ENCODE results near the gene DHX32. TPM values are rescaled to one million over a fixed set of nuclear protein-coding genes. Genes with fewer than 3 reads are reported as not detected.

Gene DHX32
- total and polyA plus RNA-seq, 2 donors from 2014 or later: 20.0 to 33.2 TPM

GRCh38 chr10:125823663-125824251 lies 57.3 kb downstream of the DHX32 start:
- Histone ChIP-seq H3K4me1 (ENCODE audit: control insufficient read depth in 2 of 3, insufficient read depth in 2 of 3, low read depth in 1 of 3, low read length in 3 of 3) (peaks cover 0 to 18% (median 15%) of the 10 kb centered on the region in 3 donors), H3K4me3 (ENCODE audit: low read length in 3 of 3) (peak overlapping the region; percentile 98 to 100 (median 99)), H3K9me3 (ENCODE audit: control insufficient read depth in 2 of 3, insufficient read depth in 1 of 3, low read length in 3 of 3) (no peaks in the 10 kb centered on the region), H3K36me3 (ENCODE audit: control insufficient read depth in 2 of 3, insufficient read depth in 3 of 3, low read length in 3 of 3) (peaks cover 6 to 17% (median 9%) of the 10 kb centered on the region in 3 donors), H3K27ac (ENCODE audit: low read depth in 2 of 2, low read length in 2 of 2) (peak overlapping the region; percentile 97 to 99), H3K9ac (ENCODE audit: low read length in 3 of 3) (peak overlapping the region; percentile 90 to 100 (median 92)), H3K27me3 (ENCODE audit: control insufficient read depth, insufficient read depth, low read length) (no peaks in the 10 kb centered on the region)
- DNase-seq: peak in 3 of 5 donors; percentile 2 to 47 (median 7)
- intact Hi-C loops (cut with DNase I): no loop called here
- TF ChIP-seq CTCF (IDR thresholded peaks at IDR 0.05; ENCODE audit: borderline replicate concordance, extremely low read depth, insufficient read depth): no peak
- no peak for FAIRE-seq

- Histone ChIP-seq H3K4me1 (ENCODE audit: control insufficient read depth in 2 of 3, insufficient read depth in 2 of 3, low read depth in 1 of 3, low read length in 3 of 3) (peaks cover 0 to 18% (median 15%) of the 10 kb centered on the region in 3 donors), H3K9ac (ENCODE audit: low read length in 3 of 3) (peak within 1 kb of the TSS; percentile 90 to 100 (median 94))
These were observed 58.0 kb downstream of the DHX32 start, which contains the start of the genes BCCIP and UROS for GRCh38 chr10:125822878-125823662. TSS of gene BCCIP (plus strand) at chr10:125823546. CDS start at chr10:125823558, 12 bp downstream. TSS of gene UROS (minus strand) at chr10:125823258. CDS start at chr10:125816499, 6,759 bp downstream.

GRCh38 chr10:125820701-125821100 lies 60.4 kb downstream of the DHX32 start:
- Histone ChIP-seq H3K9me3 (ENCODE audit: control insufficient read depth in 2 of 3, insufficient read depth in 1 of 3, low read length in 3 of 3) (no peaks in the 10 kb centered on the region), H3K27me3 (ENCODE audit: control insufficient read depth, insufficient read depth, low read length) (no peaks in the 10 kb centered on the region), H3K36me3 (ENCODE audit: control insufficient read depth in 2 of 3, insufficient read depth in 3 of 3, low read length in 3 of 3) (peaks cover 0 to 3% (median 0%) of the 10 kb centered on the region in 3 donors), H3K4me3 (ENCODE audit: low read length in 3 of 3) (no peak overlapping the region), H3K4me1 (ENCODE audit: control insufficient read depth in 2 of 3, insufficient read depth in 2 of 3, low read depth in 1 of 3, low read length in 3 of 3) (peaks cover 0 to 18% (median 15%) of the 10 kb centered on the region in 3 donors), H3K27ac (ENCODE audit: low read depth in 2 of 2, low read length in 2 of 2) (no peak overlapping the region), H3K9ac (ENCODE audit: low read length in 3 of 3) (no peak overlapping the region)
- TF ChIP-seq CTCF (IDR thresholded peaks at IDR 0.05; ENCODE audit: borderline replicate concordance, extremely low read depth, insufficient read depth): no peak
- FAIRE-seq (no peak), DNase-seq (no peak)
- intact Hi-C loops (cut with DNase I): no loop called here

More at GRCh38 chr10:125822878-125823662, 58.0 kb downstream of the DHX32 start, which contains the start of the genes BCCIP and UROS:
- TF ChIP-seq CTCF (IDR thresholded peaks at IDR 0.05; ENCODE audit: borderline replicate concordance, extremely low read depth, insufficient read depth): no peak
- Histone ChIP-seq H3K9me3 (ENCODE audit: control insufficient read depth in 2 of 3, insufficient read depth in 1 of 3, low read length in 3 of 3) (no peaks in the 10 kb centered on the region), H3K36me3 (ENCODE audit: control insufficient read depth in 2 of 3, insufficient read depth in 3 of 3, low read length in 3 of 3) (peaks cover 2 to 10% (median 2%) of the 10 kb centered on the region in 3 donors), H3K27ac (ENCODE audit: low read depth in 2 of 2, low read length in 2 of 2) (peak within 1 kb of the TSS; percentile 97 to 99), H3K4me3 (ENCODE audit: low read length in 3 of 3) (peak within 1 kb of the TSS; percentile 98 to 100 (median 99)), H3K27me3 (ENCODE audit: control insufficient read depth, insufficient read depth, low read length) (no peaks in the 10 kb centered on the region)
- intact Hi-C loops (cut with DNase I): no loop called here
- FAIRE-seq (no peak), DNase-seq (peak; percentile 90 to 97 (median 95))

All from kidney (tissue), 14 donors.